HUES6 (cell line): ENCODE data around the gene LRRC37A3.
"Not testable (repeated sequence)": the region's sequence is repeated elsewhere in the genome, so short reads cannot be mapped to it uniquely, and the experiment has no call there.

Experiments
- H3K27ac ChIP-seq: 2 replicates; pipeline ENCODE4 v1.7.0; 2013; ENCODE audit warnings: low read depth, mild to moderate bottlenecking, low read length, inconsistent platforms
- H3K27me3 ChIP-seq: 2 replicates; pipeline ENCODE4 v1.6.1; 2013; ENCODE audit warnings: low read length; ENCODE audit not compliant: control insufficient read depth, insufficient read depth
- H3K36me3 ChIP-seq: 2 replicates; pipeline ENCODE4 v1.6.1; 2013; ENCODE audit warnings: low read length; ENCODE audit not compliant: control insufficient read depth, insufficient read depth
- H3K4me1 ChIP-seq: 2 replicates; pipeline ENCODE4 v1.6.1; 2013; ENCODE audit warnings: low read length; ENCODE audit not compliant: control insufficient read depth, insufficient read depth
- H3K4me3 ChIP-seq: 2 replicates; pipeline ENCODE4 v1.5.1; 2013; ENCODE audit warnings: low read depth, low read length
- H3K9ac ChIP-seq: one replicate; pipeline ENCODE4 v1.6.1; 2013; ENCODE audit warnings: mild to moderate bottlenecking, low read length
- H3K9me3 ChIP-seq: 2 replicates; pipeline ENCODE4 v1.6.1; 2013; ENCODE audit warnings: low read depth, low read length; ENCODE audit not compliant: control insufficient read depth, insufficient read depth

LRRC37A3 gene

DNA sequence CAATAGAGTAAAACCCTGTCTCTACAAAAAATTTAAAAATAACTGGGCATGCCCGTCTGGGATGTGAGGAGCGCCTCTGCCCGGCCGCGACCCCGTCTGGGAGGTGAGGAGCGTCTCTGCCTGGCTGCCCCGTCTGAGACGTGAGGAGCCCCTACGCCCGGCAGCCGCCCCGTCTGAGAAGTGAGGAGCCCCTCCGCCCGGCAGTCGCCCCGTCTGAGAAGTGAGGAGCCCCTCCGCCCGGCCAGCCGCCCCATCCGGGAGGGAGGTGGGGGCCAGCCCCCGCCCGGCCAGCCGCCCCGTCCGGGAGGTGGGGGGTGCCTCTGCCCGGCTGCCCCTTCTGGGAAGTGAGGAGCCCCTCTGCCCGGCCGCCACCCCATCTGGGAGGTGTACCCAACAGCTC lies 45.1 kb downstream of the LRRC37A3 start:
- H3K4me3 ChIP-seq, H3K9ac ChIP-seq, H3K27me3 ChIP-seq, H3K36me3 ChIP-seq, H3K4me1 ChIP-seq, H3K9me3 ChIP-seq, H3K27ac ChIP-seq: not testable (repeated sequence)

DNA sequence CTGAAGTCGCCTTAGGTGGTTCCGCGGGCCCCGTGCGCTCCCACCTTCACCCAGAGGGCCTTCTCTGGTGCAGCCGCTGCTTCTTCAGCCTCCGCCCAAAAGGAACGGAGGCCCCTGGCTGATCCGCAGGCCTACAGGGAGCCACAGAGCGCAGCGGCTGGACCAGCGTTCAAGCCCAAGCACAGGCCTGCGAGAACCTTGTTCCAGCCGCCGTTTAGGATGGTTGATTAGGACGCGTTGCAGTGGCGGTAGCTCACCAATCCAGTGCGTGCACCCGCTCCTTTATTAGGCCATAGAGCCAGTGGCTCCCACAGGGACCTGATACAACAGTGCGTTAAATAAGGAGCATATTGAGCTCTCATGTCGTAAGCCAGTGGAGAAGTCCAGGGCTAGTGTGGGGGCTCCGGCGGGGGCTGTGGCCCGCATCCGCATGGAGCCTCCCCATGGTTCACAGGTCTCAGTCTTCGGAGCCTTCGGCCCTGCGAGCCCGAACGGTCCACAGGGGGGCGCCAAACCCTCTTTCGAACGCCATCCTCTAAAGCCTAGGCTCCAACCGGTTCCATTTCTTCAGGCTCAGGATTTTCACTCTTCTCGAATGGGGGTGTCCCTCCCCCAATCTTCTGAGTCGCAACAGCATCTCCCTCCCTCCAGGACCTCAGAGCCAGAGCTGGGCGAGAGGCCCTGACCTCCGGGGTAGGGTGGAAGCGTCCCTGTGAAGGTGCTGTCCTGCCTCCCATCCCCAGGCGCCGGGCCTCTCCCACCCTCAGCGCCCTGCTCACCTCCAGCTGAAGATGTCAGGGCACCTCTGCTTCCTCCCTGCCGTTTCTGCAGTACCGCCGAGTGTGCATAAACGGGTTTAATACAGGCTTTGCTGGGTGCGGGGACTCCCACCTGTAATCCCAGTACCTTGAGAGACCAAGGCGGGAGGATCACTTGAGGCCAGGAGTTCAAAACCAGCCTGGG lies 71.5 kb downstream of the LRRC37A3 start:
- not testable (repeated sequence) for H3K9ac ChIP-seq, H3K9me3 ChIP-seq, H3K27me3 ChIP-seq, H3K27ac ChIP-seq, H3K4me1 ChIP-seq, H3K4me3 ChIP-seq, H3K36me3 ChIP-seq

DNA sequence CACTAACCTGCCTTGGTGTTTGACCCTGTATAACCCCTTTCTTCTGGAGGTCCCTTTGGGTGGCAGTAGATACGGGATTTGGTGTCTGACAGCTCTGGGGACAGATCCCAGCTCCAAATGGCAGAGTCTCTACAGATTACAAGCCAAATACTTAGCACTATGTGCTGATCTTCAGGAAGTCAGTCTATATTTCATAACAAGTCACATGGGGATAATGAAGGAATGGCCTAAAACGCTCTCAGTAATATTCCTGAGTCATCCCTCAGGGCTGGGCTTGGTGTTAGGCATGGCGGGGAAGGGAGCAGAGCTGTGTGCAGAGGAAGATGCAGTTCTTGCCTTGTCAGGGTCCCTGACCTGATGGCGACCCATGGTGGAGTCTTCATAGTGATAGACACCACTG lies 72.4 kb downstream of the LRRC37A3 start:
- H3K9me3 ChIP-seq, H3K4me1 ChIP-seq, H3K27me3 ChIP-seq, H3K9ac ChIP-seq, H3K4me3 ChIP-seq, H3K36me3 ChIP-seq, H3K27ac ChIP-seq: not testable (repeated sequence)

DNA sequence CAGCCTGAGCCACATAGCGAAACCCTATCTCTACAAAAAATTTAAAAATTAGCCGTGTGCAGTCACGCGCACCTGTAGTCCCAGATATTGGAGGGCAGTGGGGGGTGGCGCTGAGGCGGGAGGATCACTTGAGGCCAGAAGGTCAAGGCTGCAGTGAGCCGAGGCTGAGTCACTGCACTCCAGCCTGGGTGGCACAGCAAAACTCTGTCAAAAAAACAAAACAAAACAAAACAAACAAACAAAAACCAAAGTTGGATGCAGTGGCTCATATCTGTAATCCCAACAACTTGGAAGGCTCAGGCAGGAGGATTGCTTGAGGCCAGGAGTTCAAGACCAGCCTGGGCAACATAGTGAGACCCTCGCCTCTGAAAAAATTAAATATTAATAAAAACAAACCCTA lies 75.4 kb downstream of the LRRC37A3 start:
- not testable (repeated sequence) for H3K27me3 ChIP-seq, H3K4me1 ChIP-seq, H3K9me3 ChIP-seq, H3K9ac ChIP-seq, H3K4me3 ChIP-seq, H3K36me3 ChIP-seq, H3K27ac ChIP-seq

GRCh38 chr17:64842900-64843299 lies 76.4 kb downstream of the LRRC37A3 start:
- not testable (repeated sequence) for H3K27me3 ChIP-seq, H3K4me1 ChIP-seq, H3K36me3 ChIP-seq, H3K4me3 ChIP-seq, H3K9ac ChIP-seq, H3K27ac ChIP-seq, H3K9me3 ChIP-seq

- H3K4me3 ChIP-seq, H3K36me3 ChIP-seq, H3K9me3 ChIP-seq, H3K27me3 ChIP-seq, H3K27ac ChIP-seq, H3K4me1 ChIP-seq, H3K9ac ChIP-seq: not testable (repeated sequence)
Measured at GRCh38 chr17:64840960-64841359, 78.3 kb downstream of the LRRC37A3 start.

DNA sequence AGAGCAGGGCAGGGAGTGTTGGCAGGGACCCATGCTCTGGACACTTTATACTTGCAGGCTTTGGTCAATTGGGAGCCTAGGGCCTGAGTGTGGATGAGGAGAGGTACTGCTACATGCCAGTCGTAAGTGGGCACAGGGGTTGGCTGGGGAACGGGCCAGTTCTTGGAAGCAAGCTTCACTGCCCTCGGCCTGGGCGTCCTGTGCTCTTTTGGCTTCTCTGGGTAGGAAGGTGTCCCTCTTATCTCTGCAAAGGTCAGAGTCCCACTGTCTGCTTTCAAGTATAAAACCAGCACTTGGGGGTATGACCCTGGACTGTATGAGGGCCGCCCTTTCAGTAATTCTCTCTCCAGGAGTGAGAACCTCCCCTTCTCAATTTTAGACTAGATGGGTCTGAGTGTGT lies 80.8 kb downstream of the LRRC37A3 start:
- not testable (repeated sequence) for H3K36me3 ChIP-seq, H3K4me1 ChIP-seq, H3K27me3 ChIP-seq, H3K27ac ChIP-seq, H3K9ac ChIP-seq, H3K4me3 ChIP-seq, H3K9me3 ChIP-seq

GRCh38 chr17:64837018-64837761 lies 82.1 kb downstream of the LRRC37A3 start:
- H3K4me1 ChIP-seq, H3K27me3 ChIP-seq, H3K27ac ChIP-seq, H3K36me3 ChIP-seq, H3K9me3 ChIP-seq: not testable (repeated sequence)
- H3K9ac ChIP-seq = peak overlapping the region; percentile 33
- peak overlapping the region; percentile 78 for H3K4me3 ChIP-seq

DNA sequence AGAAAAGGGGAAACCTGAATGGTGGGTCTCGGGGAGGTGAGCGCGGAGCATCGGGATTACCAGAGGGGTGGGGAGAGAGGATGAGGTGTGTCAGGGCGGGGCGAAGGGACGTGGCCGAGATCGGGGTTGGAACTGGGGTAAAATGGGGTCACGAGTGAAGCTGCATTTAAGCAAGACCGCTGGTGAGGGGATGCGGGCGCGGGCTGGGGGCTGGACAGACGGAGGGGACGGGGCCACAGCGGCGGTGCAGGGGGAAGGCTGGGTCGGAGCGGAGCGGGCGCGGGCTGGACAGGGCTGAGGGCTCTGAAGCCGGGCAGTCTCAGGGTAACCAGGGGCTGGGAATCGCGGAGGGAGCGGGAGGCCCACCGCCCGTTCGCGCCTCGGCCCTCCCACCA lies 82.7 kb downstream of the LRRC37A3 start:
- Histone ChIP-seq H3K9ac (peak overlapping the region; percentile 33), H3K4me3 (peak overlapping the region; percentile 78)
- not testable (repeated sequence) for H3K27me3 ChIP-seq, H3K27ac ChIP-seq, H3K4me1 ChIP-seq, H3K9me3 ChIP-seq, H3K36me3 ChIP-seq

DNA sequence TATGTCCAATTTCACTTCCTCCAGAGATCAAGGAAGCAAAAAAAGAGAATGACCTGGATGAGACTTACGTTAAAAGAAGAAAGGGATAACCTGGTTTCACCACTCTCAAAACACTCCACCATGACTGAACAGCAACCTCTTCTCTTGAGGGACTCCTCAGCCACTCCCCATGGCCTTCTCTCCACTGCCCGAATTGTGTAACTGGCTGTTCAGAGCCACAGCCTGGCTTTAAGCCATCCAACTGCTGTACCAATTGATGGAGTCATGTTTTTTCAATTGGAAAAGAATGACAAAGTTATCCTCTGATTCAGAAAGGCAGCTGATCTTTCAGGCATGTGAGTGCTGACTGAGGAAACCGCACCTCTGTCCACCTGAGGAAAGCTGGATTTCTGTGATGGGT lies 85.2 kb downstream of the LRRC37A3 start:
- not testable (repeated sequence) for H3K4me3 ChIP-seq, H3K27me3 ChIP-seq, H3K36me3 ChIP-seq, H3K9ac ChIP-seq, H3K9me3 ChIP-seq, H3K4me1 ChIP-seq, H3K27ac ChIP-seq

DNA sequence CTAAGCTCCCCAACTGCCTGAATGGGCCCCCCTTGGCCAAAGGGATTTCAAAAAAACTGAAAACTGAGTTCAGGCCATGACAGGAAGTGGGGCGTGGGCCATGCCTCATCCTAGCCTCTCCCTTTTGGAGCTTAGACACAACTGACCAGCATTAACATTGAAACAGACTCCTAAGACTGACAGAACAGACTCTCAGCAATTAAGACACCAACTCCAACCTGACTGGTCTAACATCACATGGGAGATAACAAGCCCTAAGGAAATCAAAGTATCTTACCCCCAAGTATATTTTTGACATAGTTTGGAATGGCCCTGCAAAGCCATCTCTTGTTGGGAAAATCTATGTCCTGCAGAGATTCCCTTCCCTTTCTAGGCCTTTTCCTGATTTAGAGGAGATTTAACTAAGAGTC lies 88.6 kb downstream of the LRRC37A3 start:
- H3K27me3 ChIP-seq, H3K9me3 ChIP-seq, H3K36me3 ChIP-seq, H3K4me3 ChIP-seq, H3K27ac ChIP-seq, H3K4me1 ChIP-seq, H3K9ac ChIP-seq: not testable (repeated sequence)
